A673 (cell line): ENCODE results near the gene AKAP12. TPM values are rescaled to one million over a fixed set of nuclear protein-coding genes. Genes with fewer than 3 reads are reported as not detected.

ENCODE experiments used
- BruUV-seq: library from RNA; stranded (reverse); fragments of 400-500 nt; replicated peaks from 2 replicates; lab custom pipeline; 2021; lab: Mats Ljungman, UMichigan
- CTCF ChIA-PET: fragments of 300-600 bp; sonication (Branson Sonifier 250); formaldehyde crosslinking; loops from one replicate; lab custom pipeline; 2022; ENCODE audit warnings: antibody characterized with exemption; lab: Charles Lee
- POLR2A ChIA-PET: fragments of 300-600 bp; sonication (Branson Sonifier 250); formaldehyde crosslinking; loops from one replicate; lab custom pipeline; 2022; ENCODE audit warnings: antibody characterized with exemption; ENCODE audit not compliant: low non-redundant PET; lab: Charles Lee
- DNase-seq: peaks from one replicate; pipeline ENCODE4 v3.0.0-alpha.2; 2015; ENCODE audit warnings: low spot score
- H3K27ac ChIP-seq: fragments of 200-600 bp; sonication (generic); 2 replicates; pipeline ENCODE4 v1.5.1; 2016; ENCODE audit warnings: mixed run types, low read depth, mild to moderate bottlenecking, mixed read lengths, antibody characterized with exemption, low read length; ENCODE audit not compliant: poor library complexity, severe bottlenecking
- H3K27me3 ChIP-seq: fragments of 200-600 bp; sonication (generic); replicated peaks from 2 replicates; pipeline ENCODE4 v1.6.1; 2017; ENCODE audit warnings: mixed run types, low read depth, mild to moderate bottlenecking, mixed read lengths, antibody characterized with exemption, low read length; ENCODE audit not compliant: insufficient read depth, poor library complexity
- H3K36me3 ChIP-seq: fragments of 200-600 bp; sonication (generic); 2 replicates; pipeline ENCODE4 v1.6.1; 2016; ENCODE audit warnings: mixed run types, mild to moderate bottlenecking, mixed read lengths, antibody characterized with exemption, low read length; ENCODE audit not compliant: insufficient read depth, poor library complexity, severe bottlenecking
- H3K4me1 ChIP-seq: fragments of 200-600 bp; sonication (generic); 2 replicates; pipeline ENCODE4 v1.6.1; 2017; ENCODE audit warnings: mixed run types, mild to moderate bottlenecking, mixed read lengths, antibody characterized with exemption, low read length; ENCODE audit not compliant: insufficient read depth, poor library complexity, severe bottlenecking
- H3K4me3 ChIP-seq: fragments of 200-600 bp; sonication (generic); 2 replicates; pipeline ENCODE4 v1.5.1; 2016; ENCODE audit warnings: low read depth, mixed run types, mild to moderate bottlenecking, mixed read lengths, low read length; ENCODE audit not compliant: poor library complexity, severe bottlenecking
- H3K9me3 ChIP-seq: fragments of 200-600 bp; sonication (generic); 2 replicates; pipeline ENCODE4 v1.6.1; 2016; ENCODE audit warnings: mixed run types, low read depth, mild to moderate bottlenecking, mixed read lengths, antibody characterized with exemption, low read length; ENCODE audit not compliant: poor library complexity, severe bottlenecking
- CTCF ChIP-seq: fragments of 300-800, 200-600 bp; sonication (generic); conservative IDR thresholded peaks from 2 replicates; pipeline ENCODE4 v1.5.1; 2017; ENCODE audit warnings: low read depth, mild to moderate bottlenecking, antibody characterized with exemption, low read length, moderate library complexity, mixed read lengths
- EZH2 ChIP-seq: fragments of 200-600 bp; sonication (generic); IDR thresholded peaks from 2 replicates; pipeline ENCODE4 v1.6.1; 2017; ENCODE audit warnings: borderline replicate concordance, low read depth, mild to moderate bottlenecking, mixed read lengths, antibody characterized with exemption, low read length; ENCODE audit not compliant: poor library complexity, severe bottlenecking
- intact Hi-C: fragments of 100-400 bp; cut with micrococcal nuclease; formaldehyde crosslinking; loops from one replicate; pipeline ENCODE4 v1.10.0; 2022; ENCODE audit not compliant: unreplicated experiment
- total RNA-seq: library from RNA; stranded (reverse); gene quantifications from 2 replicates; pipeline ENCODE4 v1.2.3, GENCODE V29; 2021

Gene AKAP12
- total RNA-seq, 1 experiment from 2014 or later, result 37.3 TPM

GRCh38 chr6:151391471-151392413, 152.0 kb downstream of the AKAP12 start, which contains the start of gene ZBTB2:
Gene ZBTB2 (minus strand): TSS chr6:151391559. CDS start chr6:151373637, 17,922 bp downstream.
- intact Hi-C loops, result no loop called here
- ChIA-PET CTCF (no interaction called here), POLR2A (no interaction called here)
- peaks cover 32% of the 10 kb centered on the region for H3K4me1 ChIP-seq
- no peaks in the 10 kb centered on the region for H3K9me3 ChIP-seq
- H3K27me3 ChIP-seq, result no peaks in the 10 kb centered on the region
- DNase-seq, result peak; percentile 80
- TF ChIP-seq CTCF, result no peak
- no peak for TF ChIP-seq EZH2
- H3K4me3 ChIP-seq, result peak within 1 kb of the TSS; percentile 97
- BruUV-seq, result no TSS peak
- peak within 1 kb of the TSS; percentile 98 for H3K27ac ChIP-seq
- H3K36me3 ChIP-seq, result peaks cover 9% of the 10 kb centered on the region

GRCh38 chr6:151392427-151392826, 152.7 kb downstream of the AKAP12 start:
- TF ChIP-seq EZH2 (no peak), CTCF (no peak)
- peak overlapping the region; percentile 97 for H3K4me3 ChIP-seq
- H3K36me3 ChIP-seq, result peaks cover 12% of the 10 kb centered on the region
- H3K4me1 ChIP-seq, result peaks cover 32% of the 10 kb centered on the region
- H3K27me3 ChIP-seq, result no peaks in the 10 kb centered on the region
- ChIA-PET CTCF (no interaction called here), POLR2A (no interaction called here)
- DNase-seq, result no peak
- intact Hi-C loops, result no loop called here
- H3K27ac ChIP-seq, result peak overlapping the region; percentile 3
- BruUV-seq, result TSS peak; percentile 42
- no peaks in the 10 kb centered on the region for H3K9me3 ChIP-seq

- Histone ChIP-seq H3K9me3 (no peaks in the 10 kb centered on the region), H3K4me1 (peaks cover 32% of the 10 kb centered on the region), H3K36me3 (peaks cover 14% of the 10 kb centered on the region), H3K27me3 (no peaks in the 10 kb centered on the region), H3K4me3 (peak overlapping the region; percentile 97), H3K27ac (peak overlapping the region; percentile 3)
- no peak for TF ChIP-seq CTCF
- TF ChIP-seq EZH2, result no peak
- no TSS peak for BruUV-seq
- POLR2A ChIA-PET, result no interaction called here
- CTCF ChIA-PET, result interaction anchor here (0.6 kb wide), 1 partner anchor 13 kb away, joined by 3 read pairs; no protein-coding TSS in a partner anchor
- DNase-seq, result no peak
- intact Hi-C loops, result no loop called here
Measured at GRCh38 chr6:151393410-151393809, 153.6 kb downstream of the AKAP12 start.
